ENCODE results near the gene EXOC3. TPM values are rescaled to one million over a fixed set of nuclear protein-coding genes. Genes with fewer than 3 reads are reported as not detected.

The EXOC3 gene
- total and polyA plus RNA-seq, 2 of the 8 experiments (the other 6 are each of a cell fraction or from before 2014, with no cell fraction given): 14.4 to 30.0 TPM

GRCh38 chr5:421287-421880 lies 21.6 kb upstream of the EXOC3 start (continued):
- TF ChIP-seq SP4 (IDR thresholded peaks at IDR 0.05; ENCODE audit: low read length) (no peak), GABPA (IDR thresholded peaks at IDR 0.05; ENCODE audit: borderline replicate concordance, insufficient read depth, low read length) (no peak), TAF7 (optimal IDR thresholded peaks at IDR 0.05; ENCODE audit: borderline replicate concordance, low read depth, low read length) (no peak), SUZ12 (IDR thresholded peaks at IDR 0.05; ENCODE audit: low read length) (no peak), PHF8 (conservative IDR thresholded peaks at IDR 0.05; ENCODE audit: low read depth, low read length) (no peak), GTF2F1 (IDR thresholded peaks at IDR 0.05; ENCODE audit: borderline replicate concordance, low read depth, low read length) (no peak), BRCA1 (IDR thresholded peaks at IDR 0.05; ENCODE audit: low read depth, low read length) (no peak), E2F6 (IDR thresholded peaks at IDR 0.05) (no peak), RBBP5 (IDR thresholded peaks at IDR 0.05; ENCODE audit: borderline replicate concordance, low read depth, low read length) (no peak)
